Measurements from ENCODE around the gene RORB. TPM values are rescaled to one million over a fixed set of nuclear protein-coding genes. Genes with fewer than 3 reads are reported as not detected.

The RORB gene
- total and polyA plus RNA-seq, 4 donors, result 0.01 to 0.05 TPM; not detected in 2

- peaks cover 0 to 2% (median 0%) of the 10 kb centered on the region in 4 donors for H3K27me3 ChIP-seq (ENCODE audit: control insufficient read depth in 4 of 4, insufficient read depth in 4 of 4, low read length in 3 of 4)
- no peaks in the 10 kb centered on the region for H3K9me3 ChIP-seq (ENCODE audit: control insufficient read depth in 4 of 4, low read length in 3 of 4)
- TF ChIP-seq MAX (IDR thresholded peaks at IDR 0.05), result no peak
- no peak for TF ChIP-seq FOXA2 (IDR thresholded peaks at IDR 0.05)
- no peak for TF ChIP-seq HNF4A (conservative IDR thresholded peaks at IDR 0.05)
- TF ChIP-seq ZBTB33 (IDR thresholded peaks at IDR 0.05), result no peak
- TF ChIP-seq FOXA1 (IDR thresholded peaks at IDR 0.05), result no peak
- TF ChIP-seq HNF4G (IDR thresholded peaks at IDR 0.05), result no peak
- TF ChIP-seq REST (IDR thresholded peaks at IDR 0.05), result no peak
- no peak for TF ChIP-seq TAF1 (conservative IDR thresholded peaks at IDR 0.05)
- TF ChIP-seq NR2F2 (IDR thresholded peaks at IDR 0.05), result no peak
- TF ChIP-seq GABPA (IDR thresholded peaks at IDR 0.05 in 1 of 2, conservative IDR thresholded peaks at IDR 0.05 in 1 of 2), result no peak
- no peak for TF ChIP-seq SP1 (IDR thresholded peaks at IDR 0.05)
- TF ChIP-seq CTCF (IDR thresholded peaks at IDR 0.05; ENCODE audit: low read depth, low read length, missing input control), result no peak
- TF ChIP-seq ATF3 (IDR thresholded peaks at IDR 0.05), result no peak
- no peak for TF ChIP-seq RXRA (IDR thresholded peaks at IDR 0.05)
- TF ChIP-seq YY1 (IDR thresholded peaks at IDR 0.05), result no peak
- no peak for TF ChIP-seq EGR1 (IDR thresholded peaks at IDR 0.05; ENCODE audit: low read depth in 2 of 2)
- no peak for TF ChIP-seq JUND (IDR thresholded peaks at IDR 0.05)
- H3K27ac ChIP-seq (ENCODE audit: low read depth in 1 of 2, low read length in 2 of 2), result no peak overlapping the region
- H3K9ac ChIP-seq (ENCODE audit: low read depth in 1 of 2, low read length in 2 of 2), result no peak overlapping the region
- WGBS, result 55% methylated on average over 2 of the region's 2 CpGs
- DNase-seq (ENCODE audit: low spot score), result no peak
- no peaks in the 10 kb centered on the region for H3K4me1 ChIP-seq (ENCODE audit: control insufficient read depth in 4 of 4, insufficient read depth in 4 of 4, low read length in 3 of 4)
- H3K4me3 ChIP-seq (ENCODE audit: low read depth in 1 of 3, low read length in 3 of 3), result no peak overlapping the region
- no peaks in the 10 kb centered on the region for H3K36me3 ChIP-seq (ENCODE audit: control insufficient read depth in 4 of 4, insufficient read depth in 3 of 4, low read depth in 1 of 4, low read length in 3 of 4)
Measured at GRCh38 chr9:74447451-74448193, 49.5 kb upstream of the RORB start.

Data from liver (tissue), 9 donors.